NCI-H1105 (cell line): ENCODE data around the gene ORAI2.
"Not testable (repeated sequence)": the region's sequence is repeated elsewhere in the genome, so short reads cannot be mapped to it uniquely, and the experiment has no call there.

ENCODE experiments used
- DNase-seq: peaks from one replicate; lab custom pipeline; 2025; lab: John Stamatoyannopoulos, UW

ORAI2 gene

GRCh38 chr7:102446387-102447156 lies 13.2 kb downstream of the ORAI2 start:
- DNase-seq: no peak

DNA sequence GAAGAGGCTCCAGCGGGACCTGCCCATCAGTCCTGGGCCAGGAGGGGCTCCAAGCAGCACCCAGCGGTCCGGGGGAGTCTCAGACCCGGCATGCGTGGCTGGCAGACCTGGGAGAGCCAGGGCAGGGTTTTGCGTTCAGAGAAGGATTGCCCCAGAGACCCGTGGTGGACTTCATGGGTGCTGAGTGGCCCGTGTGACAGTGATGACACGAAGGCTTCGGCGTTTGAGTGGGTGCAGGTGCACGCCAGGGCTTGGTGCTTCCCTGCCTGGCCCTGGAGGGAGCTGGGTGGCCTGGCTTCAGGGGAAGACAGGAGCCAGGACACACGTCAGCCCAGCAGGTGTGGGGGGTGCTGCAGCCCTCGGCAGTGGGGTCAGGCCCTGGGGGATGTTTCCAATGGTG lies 13.9 kb downstream of the ORAI2 start:
- DNase-seq: no peak

- no peak for DNase-seq
Observed at GRCh38 chr7:102449136-102449535, 15.8 kb downstream of the ORAI2 start.

DNA sequence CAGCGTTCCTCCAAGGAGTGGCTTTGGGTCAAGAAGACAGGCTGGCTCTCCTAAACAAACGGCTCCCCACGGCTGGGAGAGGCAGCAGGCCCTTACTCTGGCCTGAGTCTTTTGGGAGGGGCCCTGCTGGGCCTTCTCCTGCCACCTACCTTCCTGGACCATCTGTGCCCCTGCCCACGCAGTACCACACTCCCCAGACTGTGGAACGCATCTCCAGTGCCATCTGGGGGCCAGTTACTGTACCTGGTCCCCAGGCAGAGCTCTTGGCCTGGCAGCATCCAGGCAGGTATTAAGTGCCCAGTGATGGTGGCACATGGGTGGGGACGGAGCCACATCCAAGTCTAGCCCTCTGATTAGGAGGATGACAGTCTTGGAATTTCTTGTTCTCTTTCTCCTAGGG lies 16.9 kb downstream of the ORAI2 start:
- no peak for DNase-seq

- DNase-seq: peak; percentile 53
Observed at GRCh38 chr7:102451371-102452054, 18.1 kb downstream of the ORAI2 start.

GRCh38 chr7:102452451-102452850 lies 19.1 kb downstream of the ORAI2 start:
- no peak for DNase-seq

GRCh38 chr7:102453319-102453718 lies 19.9 kb downstream of the ORAI2 start:
- no peak for DNase-seq

GRCh38 chr7:102454468-102454867 lies 21.1 kb downstream of the ORAI2 start:
- no peak for DNase-seq

DNA sequence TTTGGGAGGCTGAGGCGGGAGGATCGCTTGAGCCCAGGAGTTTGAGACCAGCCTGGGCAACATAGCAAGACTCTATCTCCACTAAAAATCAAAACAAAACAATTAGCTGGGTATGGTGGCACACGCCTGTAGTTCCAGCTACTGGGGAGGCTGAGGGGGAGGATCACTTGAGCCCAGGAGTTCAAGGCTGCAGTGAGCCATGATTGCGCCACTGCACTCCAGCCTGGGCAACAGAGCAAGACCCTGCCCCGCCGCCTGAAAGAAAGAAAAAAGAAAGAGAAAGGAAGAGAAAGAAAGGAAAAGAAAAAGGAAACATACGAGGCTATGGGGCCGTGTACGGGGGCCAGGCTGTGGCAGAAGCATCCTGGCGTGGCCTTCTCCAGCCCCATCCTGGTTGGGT lies 21.6 kb downstream of the ORAI2 start:
- not testable (repeated sequence) for DNase-seq

GRCh38 chr7:102455596-102455995 lies 22.2 kb downstream of the ORAI2 start:
- DNase-seq: no peak

GRCh38 chr7:102456327-102456726 lies 23.0 kb downstream of the ORAI2 start:
- no peak for DNase-seq

DNA sequence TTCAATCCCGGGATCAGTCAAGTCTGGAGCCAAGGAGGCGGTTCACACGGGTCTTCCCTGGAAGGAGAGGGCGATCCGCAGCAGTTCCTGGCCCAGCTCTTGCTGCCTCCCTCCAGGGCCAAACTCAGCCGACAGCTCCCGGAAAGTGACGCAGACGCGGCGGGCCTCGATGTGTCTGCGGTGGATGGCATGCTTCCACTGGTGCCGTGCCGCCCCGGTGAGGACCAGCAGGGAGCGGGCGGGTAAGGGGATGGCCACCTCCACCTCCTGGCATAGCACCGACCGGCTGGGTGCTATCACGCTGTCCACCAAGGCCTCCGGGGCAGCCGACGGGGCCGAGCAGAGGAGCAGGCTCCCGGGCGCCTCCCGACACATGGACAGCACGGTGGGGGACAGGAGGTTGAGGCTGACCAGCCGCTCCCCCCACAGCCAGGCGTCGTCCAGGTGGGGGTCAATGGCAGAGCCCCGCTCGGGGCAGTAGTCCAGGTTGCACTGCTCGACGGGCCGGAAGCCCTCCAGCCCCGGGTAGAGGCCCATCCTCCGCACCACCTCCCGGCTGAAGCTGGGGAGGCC lies 24.1 kb downstream of the ORAI2 start:
- DNase-seq: no peak

DNA sequence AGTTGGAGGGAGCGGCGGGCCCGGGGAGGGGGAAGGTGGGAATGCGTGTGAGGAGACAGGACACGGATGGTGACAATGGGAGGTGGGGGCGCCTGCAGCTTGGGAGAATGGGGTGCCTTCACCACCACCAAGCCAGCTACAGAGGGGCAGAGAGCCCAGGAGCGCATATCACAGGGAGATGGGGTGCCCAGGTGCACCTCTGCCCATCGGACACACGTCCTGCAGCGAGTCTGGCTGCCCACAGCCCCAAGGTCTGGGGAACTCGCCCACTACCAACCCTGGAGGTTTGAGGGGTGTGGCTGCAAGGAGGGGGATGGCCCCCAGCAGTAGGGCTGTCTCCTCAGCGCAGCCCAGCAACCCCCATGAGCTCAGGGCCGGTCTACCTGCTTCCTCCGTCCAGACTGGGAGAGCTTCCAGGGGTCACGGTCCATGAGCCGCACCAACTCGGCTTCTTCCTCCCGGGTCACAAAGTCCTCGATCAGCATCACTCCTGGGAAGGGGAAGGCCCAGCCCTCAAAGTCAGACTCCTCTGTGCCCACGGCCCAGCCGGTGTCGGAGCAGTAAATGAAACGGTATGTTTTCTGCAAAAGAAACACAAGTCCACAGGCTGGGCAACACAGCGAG lies 26.0 kb downstream of the ORAI2 start:
- no peak for DNase-seq

- no peak for DNase-seq
Observed at GRCh38 chr7:102460467-102460866, 27.1 kb downstream of the ORAI2 start.

DNA sequence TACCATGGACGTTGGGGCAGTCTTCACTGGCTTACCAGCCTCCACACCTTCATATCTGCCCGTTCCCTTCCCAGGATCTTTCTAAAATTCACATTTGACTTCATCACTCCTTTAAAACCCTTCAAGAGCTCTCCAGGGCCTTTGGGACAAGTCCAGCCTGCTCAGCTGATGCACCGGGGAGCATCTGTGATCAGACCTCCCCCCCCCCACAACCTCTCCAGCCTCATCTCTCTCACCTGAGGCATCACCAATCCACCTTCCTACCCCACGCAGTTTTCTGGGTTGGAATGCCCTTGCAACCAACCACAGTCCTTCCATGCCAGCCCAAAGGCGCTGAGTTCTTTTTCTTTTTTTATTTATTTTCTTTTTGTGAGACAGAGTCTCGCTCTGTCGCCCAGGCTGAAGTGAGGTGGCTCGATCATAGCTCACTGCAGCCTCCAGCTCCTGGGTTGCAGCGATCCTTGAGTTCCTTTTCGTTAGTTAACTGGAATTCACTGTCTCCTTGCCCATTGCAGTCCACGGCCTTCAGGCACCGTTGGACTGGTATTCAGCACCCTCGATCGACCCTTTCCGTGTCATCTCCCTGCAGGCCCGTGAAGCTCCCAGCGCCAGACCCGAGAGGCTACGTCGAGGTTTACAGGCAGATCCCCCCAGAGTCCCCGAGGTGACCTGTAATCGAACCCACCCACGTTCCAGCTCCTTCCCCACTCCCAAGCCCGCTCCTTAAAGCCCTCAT lies 30.6 kb downstream of the ORAI2 start:
- DNase-seq: no peak

- peak; percentile 90 for DNase-seq
Observed at GRCh38 chr7:102464577-102465280, 31.4 kb downstream of the ORAI2 start, which contains the start of the genes ALKBH4 and LRWD1. Gene ALKBH4 (minus strand): TSS chr7:102464863. CDS start chr7:102464836, 27 bp downstream. Gene LRWD1 (plus strand): TSS chr7:102464984. CDS start chr7:102465081, 97 bp downstream.

DNA sequence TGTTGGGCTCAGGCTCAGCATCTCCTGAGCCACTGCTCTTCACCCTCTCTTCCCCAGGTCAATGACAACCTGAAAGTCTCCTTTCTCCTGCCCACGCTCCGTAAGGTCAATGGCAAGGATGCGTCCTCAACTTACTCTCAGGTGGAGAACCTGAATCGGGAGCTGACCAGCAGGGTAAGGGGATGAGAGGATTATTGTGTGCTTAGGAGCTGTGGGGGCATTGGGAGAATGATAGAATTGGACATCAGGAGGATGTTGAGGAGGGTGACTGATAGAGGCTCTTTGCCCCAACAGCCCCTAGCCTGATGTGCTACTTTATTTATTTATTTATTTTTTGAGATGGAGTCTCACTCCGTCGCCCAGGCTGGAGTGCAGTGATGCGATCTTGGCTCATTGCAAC lies 32.7 kb downstream of the ORAI2 start:
- no peak for DNase-seq

DNA sequence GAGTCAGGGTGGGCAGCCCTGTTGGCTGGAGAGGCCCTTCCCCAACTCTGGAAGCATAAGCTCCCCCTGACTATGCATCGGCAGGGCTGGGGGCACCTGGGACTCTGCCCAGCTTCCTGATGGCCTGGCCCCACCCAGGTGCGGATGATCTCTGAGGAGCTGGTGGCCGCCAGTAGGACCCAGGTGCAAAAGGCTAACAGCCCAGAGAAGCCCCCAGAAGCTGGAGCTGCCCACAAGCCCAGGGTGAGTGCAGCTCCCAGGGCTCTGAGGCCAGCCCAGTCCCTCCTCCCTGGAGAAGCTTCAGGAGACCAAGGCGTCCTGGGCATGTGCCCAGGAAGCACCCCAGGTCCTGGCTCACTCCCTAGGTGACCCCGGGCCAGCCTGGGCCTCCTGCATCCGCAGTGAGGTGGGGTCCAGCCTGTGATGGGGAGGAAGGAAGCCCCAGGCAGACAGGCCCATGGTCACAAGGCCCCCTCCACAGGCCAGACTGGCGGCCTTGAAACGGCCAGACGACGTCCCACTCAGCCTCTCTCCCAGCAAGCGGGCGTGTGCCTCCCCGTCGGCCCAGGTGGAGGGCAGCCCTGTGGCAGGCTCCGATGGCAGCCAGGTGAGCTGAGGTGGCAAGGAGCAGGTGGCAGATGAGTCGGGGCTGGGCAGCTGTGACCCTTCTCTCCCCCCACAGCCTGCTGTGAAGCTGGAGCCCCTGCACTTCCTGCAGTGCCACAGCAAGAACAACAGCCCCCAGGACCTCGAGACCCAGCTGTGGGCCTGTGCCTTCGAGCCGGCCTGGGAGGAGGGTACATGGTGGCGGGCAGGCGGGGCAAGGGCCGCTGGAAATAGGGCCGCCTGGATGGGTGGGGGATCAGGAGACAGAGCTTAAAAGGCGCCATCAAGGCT lies 34.5 kb downstream of the ORAI2 start:
- DNase-seq: no peak

DNA sequence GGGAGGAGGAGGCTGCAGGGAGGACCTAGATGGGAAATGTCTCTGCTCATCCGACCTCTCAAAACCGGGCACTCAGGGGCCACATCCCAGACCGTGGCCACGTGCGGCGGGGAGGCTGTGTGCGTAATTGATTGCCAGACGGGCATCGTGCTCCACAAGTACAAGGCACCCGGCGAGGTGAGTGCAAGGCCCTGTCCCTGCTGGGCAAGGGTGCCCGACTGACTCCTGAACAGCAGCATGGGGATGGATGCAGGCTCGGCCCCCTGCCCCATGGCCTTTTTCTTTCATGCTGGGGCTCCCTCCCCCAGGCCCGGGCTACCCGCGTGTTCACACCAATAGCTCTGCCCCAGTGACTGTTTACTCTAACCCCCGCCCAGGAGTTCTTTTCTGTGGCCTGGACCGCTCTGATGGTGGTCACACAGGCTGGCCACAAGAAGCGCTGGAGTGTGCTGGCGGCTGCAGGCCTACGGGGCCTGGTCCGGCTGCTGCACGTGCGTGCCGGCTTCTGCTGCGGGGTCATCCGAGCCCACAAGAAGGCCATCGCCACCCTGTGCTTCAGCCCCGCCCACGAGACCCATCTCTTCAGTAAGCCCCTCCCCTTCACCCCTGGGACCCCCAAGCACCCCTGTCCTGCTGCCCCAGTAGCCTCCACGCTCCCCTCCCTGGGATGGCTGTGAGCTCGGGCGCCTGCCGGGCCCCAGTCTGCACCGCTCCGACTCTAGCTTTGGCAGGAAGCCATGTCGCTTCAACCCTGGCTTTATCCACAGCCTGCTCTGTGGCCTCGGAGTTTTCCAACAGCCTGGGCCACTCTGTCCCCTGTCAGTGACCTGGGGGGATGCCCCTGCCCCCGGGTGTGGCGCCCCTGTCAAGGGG lies 35.3 kb downstream of the ORAI2 start:
- no peak for DNase-seq
